ENCODE data around the gene RSPO4.
"Not testable (repeated sequence)": the region's sequence is repeated elsewhere in the genome, so short reads cannot be mapped to it uniquely, and the experiment has no call there.

Gene RSPO4

GRCh38 chr20:1003920-1004697 is 2.0 kb upstream of the RSPO4 start:
- no peak for DNase-seq

GRCh38 chr20:1002682-1003561 is 811 bp upstream of the RSPO4 start:
- no peak for DNase-seq

- no peak for DNase-seq
Observed at GRCh38 chr20:1001116-1001515, 995 bp downstream of the RSPO4 start.

GRCh38 chr20:998231-998830 is 3.8 kb downstream of the RSPO4 start:
- no peak for DNase-seq

GRCh38 chr20:997486-997885 is 4.6 kb downstream of the RSPO4 start:
- no peak for DNase-seq

- no peak for DNase-seq
Observed at GRCh38 chr20:997016-997415, 5.1 kb downstream of the RSPO4 start.

- DNase-seq: no peak
Observed at GRCh38 chr20:995170-995569, 6.9 kb downstream of the RSPO4 start.

GRCh38 chr20:992801-993535 is 9.1 kb downstream of the RSPO4 start:
- no peak for DNase-seq

- DNase-seq: no peak
Observed at GRCh38 chr20:991850-992249, 10.3 kb downstream of the RSPO4 start.

- no peak for DNase-seq
Observed at GRCh38 chr20:990293-990959, 11.7 kb downstream of the RSPO4 start.

GRCh38 chr20:988272-988671 is 13.8 kb downstream of the RSPO4 start:
- DNase-seq: no peak

- no peak for DNase-seq
Observed at GRCh38 chr20:987677-988076, 14.4 kb downstream of the RSPO4 start.

- no peak for DNase-seq
Observed at GRCh38 chr20:986733-987355, 15.3 kb downstream of the RSPO4 start.

- not testable (repeated sequence) for DNase-seq
Observed at GRCh38 chr20:984994-985393, 17.1 kb downstream of the RSPO4 start.

- no peak for DNase-seq
Observed at GRCh38 chr20:982754-983153, 19.4 kb downstream of the RSPO4 start.

- DNase-seq: no peak
Observed at GRCh38 chr20:977021-977420, 25.1 kb downstream of the RSPO4 start.

- DNase-seq: no peak
Observed at GRCh38 chr20:976033-976432, 26.1 kb downstream of the RSPO4 start.

GRCh38 chr20:973785-974194 is 28.3 kb downstream of the RSPO4 start:
- DNase-seq: no peak

GRCh38 chr20:972256-972655 is 29.9 kb downstream of the RSPO4 start:
- no peak for DNase-seq

- DNase-seq: no peak
Observed at GRCh38 chr20:971346-971745, 30.8 kb downstream of the RSPO4 start.

GRCh38 chr20:969868-970267 is 32.2 kb downstream of the RSPO4 start:
- no peak for DNase-seq

Measured in NCI-H1417 treated with DMSO at 0.1 percent for 48 hours (cell line).